Activated CD4-positive, CD25-positive, alpha-beta regulatory T cell treated with anti-CD3 and anti-CD28 coated beads, Interleukin-2, amount 50 U/mL, for 24 hours (primary cell): ENCODE results near the gene HOXC11.

Experiments used
- ATAC-seq, 2 donors: fragments of 150-1000 bp; cut with Tn5 transposase; one replicate each; pipeline ENCODE4 v1.10.0; 2021; ENCODE audit warnings: mild to moderate bottlenecking in 1 of 2, moderate library complexity in 1 of 2

HOXC11 gene

GRCh38 chr12:54025499-54026405, 52.8 kb downstream of the HOXC11 start:
- no peak for ATAC-seq

GRCh38 chr12:54026640-54027441, 53.9 kb downstream of the HOXC11 start:
- ATAC-seq: no peak
